SU-DHL-6 (cell line): ENCODE results near the gene GABRB1.
A peak's percentile ranks its signal among the peaks of the same experiment; 100 is the strongest.

Source experiments
- H2AFZ ChIP-seq: fragments of 200-600 bp; sonication (generic); 2 replicates; pipeline ENCODE4 v1.6.1; 2014; ENCODE audit warnings: low read depth, mild to moderate bottlenecking, moderate library complexity, mixed read lengths, antibody characterized with exemption, low read length; ENCODE audit not compliant: severe bottlenecking
- H3F3A ChIP-seq: fragments of 200-600 bp; shearing (Covaris generic); 2 replicates; pipeline ENCODE4 v1.6.0; 2016; ENCODE audit warnings: antibody characterized with exemption, mild to moderate bottlenecking; ENCODE audit not compliant: insufficient read depth
- H3K27ac ChIP-seq: fragments of 200-600 bp; sonication (generic); 2 replicates; pipeline ENCODE4 v1.5.1; 2016; ENCODE audit warnings: low read depth, mild to moderate bottlenecking, low read length, moderate library complexity, mixed read lengths
- H3K27me3 ChIP-seq: fragments of 200-600 bp; sonication (generic), shearing (Covaris generic); 2 replicates; pipeline ENCODE4 v1.6.0; 2014; ENCODE audit warnings: mild to moderate bottlenecking, low read length
- H3K36me3 ChIP-seq: fragments of 200-600 bp; sonication (generic); 2 replicates; pipeline ENCODE4 v1.6.1; 2014; ENCODE audit warnings: mild to moderate bottlenecking, low read length, mixed read lengths
- H3K4me2 ChIP-seq: fragments of 300-600, 200-600 bp; shearing (Covaris generic), sonication (generic); 2 replicates; pipeline ENCODE4 v1.6.0; 2014; ENCODE audit warnings: low read length, low read depth, mild to moderate bottlenecking; ENCODE audit not compliant: poor library complexity, severe bottlenecking
- H3K4me3 ChIP-seq: fragments of 200-600 bp; sonication (generic); 2 replicates; pipeline ENCODE4 v1.5.1; 2014; ENCODE audit warnings: antibody characterized with exemption, low read length, mild to moderate bottlenecking, mixed read lengths; ENCODE audit not compliant: insufficient read depth, poor library complexity, severe bottlenecking
- H3K79me2 ChIP-seq: fragments of 200-600 bp; sonication (generic); 2 replicates; pipeline ENCODE4 v1.6.1; 2014; ENCODE audit warnings: mild to moderate bottlenecking, low read length, moderate library complexity; ENCODE audit not compliant: insufficient read depth
- H3K9ac ChIP-seq: fragments of 200-600 bp; sonication (generic); 2 replicates; pipeline ENCODE4 v1.7.0; 2014; ENCODE audit warnings: mild to moderate bottlenecking, low read length
- H3K9me2 ChIP-seq: fragments of 200-600 bp; sonication (generic); replicated peaks from 2 replicates; pipeline ENCODE4 v1.6.1; 2014; ENCODE audit warnings: low read length; ENCODE audit not compliant: insufficient read depth
- H3K9me3 ChIP-seq: fragments of 200-600 bp; sonication (generic); 2 replicates; pipeline ENCODE4 v1.6.1; 2014; ENCODE audit warnings: low read length, mixed read lengths; ENCODE audit not compliant: insufficient read depth
- H4K20me1 ChIP-seq: fragments of 200-600 bp; sonication (generic); 2 replicates; pipeline ENCODE4 v1.6.1; 2014; ENCODE audit warnings: low read depth, mild to moderate bottlenecking, antibody characterized with exemption, low read length, moderate library complexity, mixed read lengths
- EZH2phosphoT487 ChIP-seq: fragments of 200-600 bp; sonication (generic), shearing (Covaris generic); conservative IDR thresholded peaks from 2 replicates; pipeline ENCODE4 v1.6.1; 2018; ENCODE audit warnings: mild to moderate bottlenecking, antibody characterized with exemption, low read length, moderate library complexity, mixed read lengths
- TF ChIP-seq, protein P1 (sequence below): fragments of 200-600 bp; sonication (generic); IDR thresholded peaks from one replicate; pipeline ENCODE4 v1.5.1; 2017; ENCODE audit warnings: antibody characterized with exemption, mild to moderate bottlenecking, low read length, moderate library complexity; ENCODE audit not compliant: insufficient read depth, poor library complexity, severe bottlenecking

The GABRB1 gene

DNA sequence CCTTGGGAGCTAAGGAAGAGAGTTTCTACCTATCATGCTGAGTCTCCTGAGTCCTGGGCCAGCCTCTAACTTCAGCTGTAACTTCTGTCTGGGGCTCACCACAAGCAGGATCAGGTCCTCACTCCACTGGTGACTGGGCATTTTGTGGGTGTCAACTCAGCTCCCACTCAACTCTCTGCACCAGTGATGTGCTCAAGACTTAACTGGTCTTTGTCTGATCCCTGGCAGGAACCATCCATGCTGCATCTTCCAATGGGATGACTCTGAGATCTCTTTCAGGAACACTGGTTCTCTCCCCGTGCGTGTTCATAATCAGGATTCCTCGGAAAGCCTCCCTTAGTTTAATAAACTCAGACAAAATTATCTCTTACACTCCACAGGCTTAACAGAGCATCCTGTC is 349.8 kb downstream of the GABRB1 start:
- Histone ChIP-seq H3K9me3 (no peaks in the 10 kb centered on the region), H3F3A (no peaks in the 10 kb centered on the region), H3K9ac (no peak overlapping the region), H2AFZ (no peak overlapping the region), H3K4me2 (no peak overlapping the region), H3K79me2 (no peaks in the 10 kb centered on the region), H3K4me3 (no peak overlapping the region), H4K20me1 (no peaks in the 10 kb centered on the region), H3K9me2 (no peaks in the 10 kb centered on the region), H3K36me3 (no peaks in the 10 kb centered on the region), H3K27ac (no peak overlapping the region), H3K27me3 (no peaks in the 10 kb centered on the region)
- TF ChIP-seq, protein P1, sequence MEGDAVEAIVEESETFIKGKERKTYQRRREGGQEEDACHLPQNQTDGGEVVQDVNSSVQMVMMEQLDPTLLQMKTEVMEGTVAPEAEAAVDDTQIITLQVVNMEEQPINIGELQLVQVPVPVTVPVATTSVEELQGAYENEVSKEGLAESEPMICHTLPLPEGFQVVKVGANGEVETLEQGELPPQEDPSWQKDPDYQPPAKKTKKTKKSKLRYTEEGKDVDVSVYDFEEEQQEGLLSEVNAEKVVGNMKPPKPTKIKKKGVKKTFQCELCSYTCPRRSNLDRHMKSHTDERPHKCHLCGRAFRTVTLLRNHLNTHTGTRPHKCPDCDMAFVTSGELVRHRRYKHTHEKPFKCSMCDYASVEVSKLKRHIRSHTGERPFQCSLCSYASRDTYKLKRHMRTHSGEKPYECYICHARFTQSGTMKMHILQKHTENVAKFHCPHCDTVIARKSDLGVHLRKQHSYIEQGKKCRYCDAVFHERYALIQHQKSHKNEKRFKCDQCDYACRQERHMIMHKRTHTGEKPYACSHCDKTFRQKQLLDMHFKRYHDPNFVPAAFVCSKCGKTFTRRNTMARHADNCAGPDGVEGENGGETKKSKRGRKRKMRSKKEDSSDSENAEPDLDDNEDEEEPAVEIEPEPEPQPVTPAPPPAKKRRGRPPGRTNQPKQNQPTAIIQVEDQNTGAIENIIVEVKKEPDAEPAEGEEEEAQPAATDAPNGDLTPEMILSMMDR = no peak

DNA sequence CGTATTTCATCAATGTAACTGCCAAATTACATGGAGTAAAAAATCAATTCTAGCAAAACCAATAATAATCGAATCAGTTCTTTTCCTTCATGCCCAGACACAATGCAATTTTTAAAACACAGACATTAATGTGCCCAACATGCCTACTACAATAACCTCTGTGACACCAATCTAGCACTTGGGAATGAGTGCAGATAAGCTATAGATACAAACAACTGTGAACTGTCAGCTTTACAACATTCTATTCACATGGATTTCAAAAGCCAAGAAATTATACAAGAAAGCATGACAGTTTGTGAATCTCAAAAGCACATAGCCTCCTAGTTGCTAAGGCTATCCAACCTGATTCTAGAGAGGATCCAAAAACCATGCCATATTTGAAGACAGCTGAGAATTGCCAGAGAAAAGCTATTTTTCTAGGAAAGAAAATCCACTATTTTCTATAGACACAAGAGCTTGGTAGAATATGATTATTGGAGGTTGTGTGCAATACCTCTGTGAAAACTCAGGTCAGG is 351.5 kb downstream of the GABRB1 start:
- no peaks in the 10 kb centered on the region for H4K20me1 ChIP-seq
- TF ChIP-seq, protein P1 = no peak
- no peak for TF ChIP-seq EZH2phosphoT487

DNA sequence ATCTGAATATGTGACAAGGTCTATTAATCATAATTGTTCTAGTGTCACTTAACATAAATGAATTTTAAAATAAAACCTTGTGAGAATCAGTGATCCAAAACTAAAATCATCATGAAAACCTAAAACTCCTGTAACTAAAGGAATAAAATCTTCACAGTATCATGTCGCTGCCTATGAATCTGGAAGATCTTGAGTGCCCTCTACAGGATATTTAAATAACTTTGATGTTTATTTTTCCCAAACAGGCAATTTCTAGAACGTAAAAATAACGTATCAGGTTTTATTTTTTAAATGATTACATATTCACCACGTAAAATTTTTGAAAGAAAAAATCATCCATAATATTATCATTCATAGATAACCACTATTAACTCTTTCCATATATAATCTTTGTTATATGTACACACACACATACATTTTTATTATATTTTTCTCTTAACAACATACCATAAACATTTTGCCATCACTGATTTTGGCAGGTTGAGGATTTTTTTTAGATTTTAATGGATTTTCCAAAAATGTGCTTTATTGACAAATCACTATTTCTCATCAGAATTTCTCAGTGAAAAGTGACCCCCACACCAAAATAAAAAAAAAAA is 352.6 kb downstream of the GABRB1 start:
- no peak overlapping the region for H3K4me3 ChIP-seq
- H3K9me2 ChIP-seq = no peaks in the 10 kb centered on the region
- no peak overlapping the region for H3K4me2 ChIP-seq
- H2AFZ ChIP-seq = no peak overlapping the region
- H3K27ac ChIP-seq = no peak overlapping the region
- H4K20me1 ChIP-seq = no peaks in the 10 kb centered on the region
- no peaks in the 10 kb centered on the region for H3K79me2 ChIP-seq
- no peak for TF ChIP-seq EZH2phosphoT487
- TF ChIP-seq, protein P1 = peak; percentile 53
- H3K9ac ChIP-seq = no peak overlapping the region
- H3K36me3 ChIP-seq = no peaks in the 10 kb centered on the region
- H3K27me3 ChIP-seq = no peaks in the 10 kb centered on the region
- H3F3A ChIP-seq = no peaks in the 10 kb centered on the region
- H3K9me3 ChIP-seq = no peaks in the 10 kb centered on the region

More for the DNA sequence above, 351.5 kb downstream of the GABRB1 start:
- Histone ChIP-seq H3K79me2 (no peaks in the 10 kb centered on the region), H2AFZ (no peak overlapping the region), H3K9me3 (no peaks in the 10 kb centered on the region), H3K27ac (no peak overlapping the region), H3K4me3 (no peak overlapping the region), H3K4me2 (no peak overlapping the region), H3K27me3 (no peaks in the 10 kb centered on the region), H3F3A (no peaks in the 10 kb centered on the region), H3K9me2 (no peaks in the 10 kb centered on the region), H3K36me3 (no peaks in the 10 kb centered on the region), H3K9ac (no peak overlapping the region)
